Islet precursor cell (in vitro differentiated cells): ENCODE measurements around the gene CDH5.
"Not testable (repeated sequence)": the region's sequence is repeated elsewhere in the genome, so short reads cannot be mapped to it uniquely, and the experiment has no call there.

Experiments
- DNase-seq: peaks from one replicate; pipeline ENCODE4 v3.0.0-alpha.2; 2018

CDH5 gene

DNA sequence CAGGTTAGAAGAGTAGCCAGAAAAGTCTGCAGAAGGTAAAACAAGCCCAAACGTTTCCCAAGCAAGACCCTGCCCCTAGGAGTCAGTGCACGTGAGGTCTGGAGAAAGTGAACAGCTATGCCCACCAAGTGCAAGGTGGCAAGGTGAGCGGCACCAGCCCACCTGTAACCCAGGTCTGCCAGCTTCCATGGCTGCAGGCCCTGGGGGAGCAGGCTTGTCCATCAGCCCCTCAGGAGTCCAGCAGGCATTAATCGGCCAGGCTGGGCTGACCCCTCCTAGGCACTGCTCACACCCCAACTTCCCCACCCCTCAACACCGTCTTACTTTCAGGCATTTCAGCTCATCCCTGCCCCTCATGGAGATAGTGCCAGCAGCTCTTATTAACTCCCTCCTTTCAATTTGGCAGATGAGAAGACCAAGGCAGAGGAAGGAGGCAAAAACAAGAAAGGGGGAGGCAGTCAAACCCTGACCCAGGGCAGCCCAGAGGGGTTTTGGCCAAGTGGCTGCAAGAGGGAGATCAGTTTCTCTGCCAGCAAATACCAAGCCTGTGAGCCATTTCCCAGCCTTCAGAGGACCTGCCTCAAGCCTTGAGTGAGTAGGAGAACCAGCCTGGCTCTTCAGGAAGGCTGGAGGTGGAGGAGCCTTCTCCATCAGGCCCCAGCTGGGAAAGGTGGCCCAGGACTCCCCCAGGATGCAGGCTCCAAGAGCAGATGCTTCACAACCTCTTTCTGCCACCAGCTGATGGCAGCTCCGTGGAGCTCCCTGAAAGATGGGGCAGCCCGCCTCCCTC is 75.3 kb downstream of the CDH5 start:
- DNase-seq = peak; percentile 46

DNA sequence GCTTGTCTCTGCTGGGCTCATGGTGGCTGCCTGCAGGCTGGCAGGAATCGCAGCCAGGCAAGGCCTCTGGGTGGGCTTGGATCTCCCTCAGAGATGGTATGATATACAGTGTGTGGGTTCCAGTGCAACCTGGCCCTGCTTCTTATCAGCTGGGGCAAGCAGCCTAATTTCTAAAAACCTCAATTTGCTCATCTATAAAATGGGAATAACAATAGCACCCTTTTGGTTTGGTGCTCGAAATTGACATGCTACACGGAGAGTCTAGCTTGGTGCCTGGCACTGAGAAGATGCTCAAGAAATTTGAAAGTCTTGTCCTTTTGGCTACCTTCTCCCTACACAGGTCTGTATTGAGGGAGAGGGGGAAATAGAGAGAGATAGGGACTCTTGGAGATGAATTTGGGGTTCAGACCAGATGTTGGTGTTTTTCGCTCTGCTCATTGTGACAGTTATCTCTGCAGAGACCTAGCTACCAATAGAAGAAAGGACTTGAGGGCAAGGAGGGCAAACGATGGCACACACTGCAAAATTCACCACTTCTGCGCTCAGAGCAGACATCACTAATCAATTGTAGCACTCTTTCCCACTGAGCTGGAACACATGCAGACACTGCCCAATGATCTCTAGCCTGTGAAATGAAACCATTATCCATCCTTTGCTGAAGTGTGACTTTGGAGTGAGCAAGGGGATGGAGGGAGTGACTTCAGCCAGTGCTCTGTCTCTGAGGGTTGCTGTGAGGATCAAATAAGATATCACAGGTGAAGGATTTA is 76.2 kb downstream of the CDH5 start:
- no peak for DNase-seq

DNA sequence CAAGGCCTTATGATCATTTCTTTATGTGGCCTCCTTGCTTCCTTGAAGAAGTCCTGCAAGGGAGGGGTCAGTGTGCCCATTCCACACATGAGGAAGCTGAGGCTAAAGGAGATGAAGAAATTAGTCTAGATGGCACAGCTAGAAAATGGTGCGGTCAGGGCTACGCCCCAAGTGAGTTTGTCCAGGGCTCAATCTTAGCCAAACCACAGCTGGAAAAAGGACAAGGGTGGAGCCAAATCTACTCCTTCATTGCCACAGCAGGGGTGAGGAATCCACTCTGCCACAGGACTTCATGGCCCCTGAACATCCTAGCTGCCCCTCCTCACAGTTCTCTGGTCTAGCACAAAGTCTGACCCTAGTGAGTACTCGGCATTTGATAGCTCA is 76.8 kb downstream of the CDH5 start:
- peak; percentile 14 for DNase-seq

DNA sequence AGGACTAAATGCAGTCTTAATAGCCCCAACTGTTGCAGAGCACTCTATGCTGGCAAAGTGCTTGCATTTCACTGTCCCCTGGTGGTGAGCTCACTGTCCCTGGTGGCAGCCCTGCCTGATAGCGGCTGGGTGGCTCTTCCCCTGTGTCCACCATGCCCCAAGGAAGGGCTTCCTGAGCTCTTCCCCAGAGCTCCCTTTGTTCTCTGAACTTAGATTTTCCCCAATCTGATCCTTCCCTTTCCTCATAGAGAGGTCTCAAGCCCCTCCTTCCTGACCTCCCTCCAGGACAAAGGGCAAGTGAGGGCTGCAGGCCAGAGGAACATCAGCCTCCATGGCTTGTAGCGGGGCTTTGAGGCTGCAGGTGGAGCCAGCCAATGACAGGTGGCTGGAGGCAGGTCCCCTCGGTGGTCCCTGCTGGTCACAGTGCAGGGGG is 77.6 kb downstream of the CDH5 start:
- peak; percentile 55 for DNase-seq

DNA sequence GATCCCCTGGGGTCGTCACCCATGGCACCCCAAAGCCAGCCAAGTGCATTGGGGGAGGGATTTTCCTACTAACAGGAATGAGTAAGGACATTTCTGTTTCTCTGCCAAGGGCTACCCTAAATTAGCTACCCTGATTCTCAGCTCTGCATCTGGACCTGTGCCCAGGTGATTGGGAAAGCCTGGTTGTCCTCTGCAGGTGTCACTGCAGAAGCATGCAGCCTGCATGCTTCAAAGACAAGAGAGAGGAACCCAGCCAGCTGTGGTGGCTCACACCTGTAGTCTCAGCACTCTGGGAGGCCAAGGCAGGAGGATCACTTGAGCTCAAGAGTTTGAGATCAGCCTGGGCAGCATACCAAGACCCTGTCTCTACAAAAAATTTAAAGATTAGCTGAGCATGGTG is 80.2 kb downstream of the CDH5 start:
- DNase-seq = no peak

DNA sequence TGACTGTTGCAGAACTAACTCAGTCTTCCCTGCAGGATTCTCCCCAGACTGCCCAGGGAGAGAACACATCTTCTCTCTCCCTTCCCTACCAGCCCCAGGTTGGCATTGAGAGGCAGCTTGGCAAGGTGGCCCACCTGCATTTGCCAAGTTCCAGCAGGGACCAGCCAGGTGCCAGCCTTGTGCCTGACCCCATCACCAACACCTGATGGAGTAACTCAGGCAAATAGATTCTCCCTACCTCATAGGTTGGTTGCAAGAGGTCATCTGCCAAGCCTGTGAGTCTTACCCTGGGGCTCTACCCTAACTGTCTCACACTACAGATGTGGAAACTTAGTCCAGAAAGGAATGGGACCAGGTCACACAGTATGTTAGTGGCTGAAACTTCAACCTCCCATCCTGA is 81.0 kb downstream of the CDH5 start:
- no peak for DNase-seq

DNA sequence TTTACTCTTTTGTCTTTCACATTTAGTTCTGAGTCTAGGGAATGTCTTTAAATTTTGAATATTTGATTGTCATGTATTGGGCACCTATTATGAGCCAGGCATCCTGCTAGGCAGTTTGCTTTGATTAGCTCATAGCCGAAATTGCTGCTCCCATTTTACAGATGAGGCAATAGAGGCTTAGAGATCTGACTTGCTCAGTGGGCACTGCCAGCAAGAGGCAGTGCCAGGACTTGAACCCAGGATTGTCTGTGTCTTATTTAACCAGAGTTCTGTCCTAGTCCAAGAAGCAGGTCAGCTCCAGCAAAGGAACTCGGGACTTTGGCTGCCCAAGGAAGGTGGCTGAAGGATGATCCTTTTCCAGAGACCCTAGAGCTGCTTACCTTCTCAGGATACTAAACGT is 85.1 kb downstream of the CDH5 start:
- no peak for DNase-seq

DNA sequence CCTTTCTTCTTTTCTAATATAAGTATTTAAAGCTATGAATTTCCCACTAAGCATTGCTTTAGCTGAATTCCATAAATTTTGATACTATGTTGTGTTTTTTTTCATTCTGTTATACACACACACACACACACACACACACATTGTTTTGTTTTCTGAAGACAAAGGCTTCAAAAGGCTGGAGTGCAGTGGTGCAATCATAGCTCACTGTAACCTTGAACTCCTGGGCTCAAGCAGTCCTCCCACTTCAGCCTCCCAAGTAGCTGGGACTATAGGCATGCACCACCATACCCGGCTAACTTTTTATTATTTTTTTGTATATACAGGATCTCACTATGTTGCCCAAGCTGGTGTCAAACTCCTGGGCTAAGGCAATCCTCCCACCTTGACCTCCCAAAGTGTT is 86.7 kb downstream of the CDH5 start:
- DNase-seq = not testable (repeated sequence)
